ENCODE measurements around the gene SCARF2. TPM values are rescaled to one million over a fixed set of nuclear protein-coding genes. Genes with fewer than 3 reads are reported as not detected.

The SCARF2 gene
- total and polyA plus RNA-seq, 2 of the 8 experiments (the other 6 are each of a cell fraction or from before 2014, with no cell fraction given) = 4.2 to 9.8 TPM

DNA sequence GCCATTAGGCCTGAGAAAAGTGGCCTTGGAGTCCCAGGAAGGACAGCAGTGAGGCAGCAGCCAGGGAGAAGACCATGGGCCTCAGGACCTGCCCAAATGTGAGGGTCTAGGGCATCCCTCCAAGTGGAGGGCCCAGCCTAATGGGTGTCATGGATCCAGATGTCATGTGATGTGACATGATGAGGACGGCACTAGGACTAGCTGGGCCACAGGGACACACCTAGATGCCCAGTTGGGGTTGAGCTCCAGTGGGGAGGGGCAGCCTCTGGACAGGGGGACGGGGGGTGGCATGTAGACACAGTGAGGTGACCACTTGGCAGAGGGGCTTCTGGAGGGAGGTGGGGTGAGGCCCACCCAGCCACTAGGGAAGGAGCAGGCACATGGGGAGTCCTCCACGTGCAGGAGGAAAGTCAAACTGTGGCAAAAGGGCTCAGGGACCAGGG, 5.4 kb downstream of the SCARF2 start:
- Histone ChIP-seq H3K79me2 (ENCODE audit: control insufficient read depth in 1 of 2, insufficient read depth in 2 of 2, low read length in 2 of 2) (no peaks in the 10 kb centered on the region), H3K4me2 (ENCODE audit: insufficient read depth in 1 of 2, low read depth in 2 of 2, low read length in 2 of 2) (no peak overlapping the region; a peak in 1 of 4 replicates), H3K9ac (replicated peaks in 1 of 4; ENCODE audit: extremely low read depth in 1 of 4, low read depth in 3 of 4, low read length in 3 of 4) (no peak overlapping the region), H2BK120ac (replicated peaks; ENCODE audit: low read depth, low read length) (no peak overlapping the region), H3K36me3 (ENCODE audit: control insufficient read depth in 2 of 4, insufficient read depth in 4 of 4, low read length in 3 of 4) (peaks cover 0 to 3% (median 0%) of the 10 kb centered on the region in 4 experiments; a peak in 1 of 8 replicates), H2BK5ac (ENCODE audit: low read depth, low read length) (no peak overlapping the region), H3K9me3 (ENCODE audit: insufficient read depth in 2 of 2, low read depth in 1 of 2, low read length in 1 of 2) (no peaks in the 10 kb centered on the region), H3K23me2 (ENCODE audit: low read depth, low read length) (peaks cover 16% of the 10 kb centered on the region; the same call in 1 of the 2 replicates), H3K14ac (ENCODE audit: insufficient read length) (no peak overlapping the region), H2BK20ac (ENCODE audit: low read length) (no peak overlapping the region), H2AK5ac (ENCODE audit: low read depth, low read length) (peak overlapping the region; percentile 13; the same call in 1 of the 2 replicates), H4K20me1 (replicated peaks in 1 of 2; ENCODE audit: control insufficient read depth in 1 of 2, insufficient read depth in 2 of 2, low read length in 2 of 2) (peaks cover 22 to 48% of the 10 kb centered on the region in 2 experiments), H3K56ac (replicated peaks; ENCODE audit: insufficient read length, low read depth, low read length) (no peak overlapping the region), H3K79me1 (ENCODE audit: low read depth, low read length) (peaks cover 2% of the 10 kb centered on the region), H3K4ac (replicated peaks; ENCODE audit: insufficient read length, low read depth, low read length) (no peak overlapping the region), H3K18ac (ENCODE audit: extremely low read depth, low read length) (no peak overlapping the region), H3K4me1 (replicated peaks in 1 of 4; ENCODE audit: control insufficient read depth in 3 of 4, insufficient read depth in 4 of 4, low read length in 3 of 4) (peaks cover 0 to 24% (median 14%) of the 10 kb centered on the region in 4 experiments; a peak in 5 of 7 replicates), H4K5ac (ENCODE audit: insufficient read length, low read depth, low read length) (no peak overlapping the region), H2BK12ac (ENCODE audit: low read depth, low read length) (0 out of 2 replicates have a peak overlapping the region, but pooled peaks have one; percentile 39), H2AFZ (ENCODE audit: low read length) (no peak overlapping the region), H4K8ac (ENCODE audit: extremely low read depth, insufficient read depth, low read length) (no peak overlapping the region), H3K23ac (ENCODE audit: insufficient read length) (no peak overlapping the region), H4K91ac (replicated peaks; ENCODE audit: insufficient read length, low read length) (no peak overlapping the region), H3K27me3 (replicated peaks in 1 of 4; ENCODE audit: control insufficient read depth in 3 of 4, extremely low read depth in 1 of 4, insufficient read depth in 3 of 4, low read length in 3 of 4) (peaks cover 39 to 88% (median 74%) of the 10 kb centered on the region in 4 experiments), H2BK15ac (ENCODE audit: low read length) (peak overlapping the region; percentile 46; the same call in 1 of the 2 replicates), H3K4me3 (ENCODE audit: extremely low read depth in 1 of 4, insufficient read depth in 2 of 4, low read depth in 3 of 4, low read length in 4 of 4) (no peak overlapping the region), H3K27ac (ENCODE audit: low read depth, low read length) (no peak overlapping the region)
- ChIA-PET POLR2A (ENCODE audit: partially characterized antibody) (no interaction called here), CTCF (ENCODE audit: partially characterized antibody) (interaction anchor here (0.9 to 1.1 kb wide), 2 partner anchors 24 to 39 kb away, joined by 3 to 4 read pairs; partner anchors contain the start of gene ZNF74)
- no peak for FAIRE-seq
- no peak for DNase-seq (ENCODE audit: low read depth in 1 of 2, low spot score in 2 of 2)
- WGBS, 2 experiments (ENCODE audit: extremely low coverage in 1 of 2, insufficient coverage in 1 of 2, insufficient read length in 1 of 2, insufficient replicate concordance in 2 of 2, low coverage in 1 of 2, low lambda C conversion rate in 2 of 2, missing lambda C conversion rate in 1 of 2) = 73% methylated on average over 3 of the region's 3 CpGs; no CpG with 5 or more reads in 1 of the 2 experiments
- TF ChIP-seq SAP30 (IDR thresholded peaks at IDR 0.05; ENCODE audit: insufficient read depth, insufficient replicate concordance, low read length) (no peak), SIN3A (conservative IDR thresholded peaks at IDR 0.05 in 1 of 2, IDR thresholded peaks at IDR 0.05 in 1 of 2; ENCODE audit: low read depth in 1 of 2, low read length in 2 of 2) (no peak), GTF2F1 (IDR thresholded peaks at IDR 0.05; ENCODE audit: borderline replicate concordance, low read depth, low read length) (no peak), RXRA (IDR thresholded peaks at IDR 0.05; ENCODE audit: insufficient read depth, low read depth, low read length) (no peak), CEBPB (IDR thresholded peaks at IDR 0.05; ENCODE audit: low read depth, low read length) (no peak), TAF7 (optimal IDR thresholded peaks at IDR 0.05; ENCODE audit: borderline replicate concordance, low read depth, low read length) (no peak), TEAD4 (IDR thresholded peaks at IDR 0.05; ENCODE audit: low read depth, low read length) (no peak), NRF1 (IDR thresholded peaks at IDR 0.05; ENCODE audit: low read depth, low read length) (no peak)
- TF ChIP-seq, protein P1, sequence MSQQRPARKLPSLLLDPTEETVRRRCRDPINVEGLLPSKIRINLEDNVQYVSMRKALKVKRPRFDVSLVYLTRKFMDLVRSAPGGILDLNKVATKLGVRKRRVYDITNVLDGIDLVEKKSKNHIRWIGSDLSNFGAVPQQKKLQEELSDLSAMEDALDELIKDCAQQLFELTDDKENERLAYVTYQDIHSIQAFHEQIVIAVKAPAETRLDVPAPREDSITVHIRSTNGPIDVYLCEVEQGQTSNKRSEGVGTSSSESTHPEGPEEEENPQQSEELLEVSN (IDR thresholded peaks at IDR 0.05) = no peak
